Measurements from ENCODE around the gene DDX31. TPM values are rescaled to one million over a fixed set of nuclear protein-coding genes. Genes with fewer than 3 reads are reported as not detected.

The DDX31 gene
- total RNA-seq, 1 experiment from 2014 or later, result 26.2 TPM

GRCh38 chr9:132639322-132639721 lies 30.5 kb downstream of the DDX31 start (continued):
- TF ChIP-seq ZNF423 (CRISPR knock-in tag; IDR thresholded peaks at IDR 0.05) (no peak), SMAD4 (CRISPR knock-in tag; IDR thresholded peaks at IDR 0.05) (no peak), MYBL2 (CRISPR knock-in tag; IDR thresholded peaks at IDR 0.05) (no peak), HMGA2 (CRISPR knock-in tag; IDR thresholded peaks at IDR 0.05) (no peak)

DNA sequence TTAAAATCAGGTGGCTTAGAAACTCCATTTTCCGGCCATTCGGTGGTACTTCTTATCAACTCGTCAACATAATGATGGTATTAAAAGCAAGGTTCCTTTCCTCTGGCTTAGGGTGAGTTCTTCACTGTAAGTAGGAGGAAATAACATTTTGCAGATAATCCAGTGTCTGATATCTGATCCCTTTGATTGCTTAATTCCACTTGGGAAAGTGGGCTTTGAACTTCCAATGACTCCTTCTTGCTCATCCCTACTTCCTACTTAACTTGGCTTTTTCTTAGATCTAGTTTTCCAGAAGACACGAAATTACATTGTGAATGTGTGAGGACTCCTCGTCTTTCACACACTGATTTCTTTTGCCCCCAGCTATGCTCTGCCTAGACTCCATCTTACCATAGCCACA lies 31.5 kb downstream of the DDX31 start:
- CTCF ChIA-PET, result no interaction called here
- no peak for DNase-seq (ENCODE audit: low spot score)
- H3K4me1 Mint-ChIP-seq, result no peaks in the 10 kb centered on the region
- H3K9me3 Mint-ChIP-seq, result no peaks in the 10 kb centered on the region
- H3K27me3 Mint-ChIP-seq (ENCODE audit: low read depth), result no peaks in the 10 kb centered on the region
- POLR2A ChIA-PET, result no interaction called here
- no peak for ATAC-seq
- H3K4me3 Mint-ChIP-seq, result no peak overlapping the region
- H3K27ac Mint-ChIP-seq, result peak overlapping the region; percentile 1; the same call in 1 of the 2 replicates
- peaks cover 34% of the 10 kb centered on the region for H3K36me3 Mint-ChIP-seq
- TF ChIP-seq ZBTB21 (CRISPR knock-in tag; IDR thresholded peaks at IDR 0.05; ENCODE audit: borderline replicate concordance), result no peak
- TF ChIP-seq JAZF1 (CRISPR knock-in tag; IDR thresholded peaks at IDR 0.05), result no peak
- TF ChIP-seq NFYB (CRISPR knock-in tag; conservative IDR thresholded peaks at IDR 0.05; ENCODE audit: low read depth), result no peak
- TF ChIP-seq CBFB (CRISPR knock-in tag; IDR thresholded peaks at IDR 0.05; ENCODE audit: low read depth), result no peak
- no peak for TF ChIP-seq USF1 (CRISPR knock-in tag; IDR thresholded peaks at IDR 0.05)
- no peak for TF ChIP-seq NFATC4 (CRISPR knock-in tag; IDR thresholded peaks at IDR 0.05)
- TF ChIP-seq ZNF423 (CRISPR knock-in tag; IDR thresholded peaks at IDR 0.05), result no peak
- no peak for TF ChIP-seq TP53 (CRISPR knock-in tag; IDR thresholded peaks at IDR 0.05)
- TF ChIP-seq ZNF281 (CRISPR knock-in tag; IDR thresholded peaks at IDR 0.05), result no peak
- TF ChIP-seq GTF2I (CRISPR knock-in tag; conservative IDR thresholded peaks at IDR 0.05), result no peak
- TF ChIP-seq FOXJ3 (CRISPR knock-in tag; IDR thresholded peaks at IDR 0.05; ENCODE audit: borderline replicate concordance), result no peak
- no peak for TF ChIP-seq RELA (CRISPR knock-in tag; IDR thresholded peaks at IDR 0.05; ENCODE audit: borderline replicate concordance)
- TF ChIP-seq ZNF396 (CRISPR knock-in tag; IDR thresholded peaks at IDR 0.05; ENCODE audit: borderline replicate concordance), result no peak
- TF ChIP-seq, protein P1, sequence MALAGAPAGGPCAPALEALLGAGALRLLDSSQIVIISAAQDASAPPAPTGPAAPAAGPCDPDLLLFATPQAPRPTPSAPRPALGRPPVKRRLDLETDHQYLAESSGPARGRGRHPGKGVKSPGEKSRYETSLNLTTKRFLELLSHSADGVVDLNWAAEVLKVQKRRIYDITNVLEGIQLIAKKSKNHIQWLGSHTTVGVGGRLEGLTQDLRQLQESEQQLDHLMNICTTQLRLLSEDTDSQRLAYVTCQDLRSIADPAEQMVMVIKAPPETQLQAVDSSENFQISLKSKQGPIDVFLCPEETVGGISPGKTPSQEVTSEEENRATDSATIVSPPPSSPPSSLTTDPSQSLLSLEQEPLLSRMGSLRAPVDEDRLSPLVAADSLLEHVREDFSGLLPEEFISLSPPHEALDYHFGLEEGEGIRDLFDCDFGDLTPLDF (CRISPR knock-in tag; IDR thresholded peaks at IDR 0.05), result no peak
- TF ChIP-seq, protein P2, sequence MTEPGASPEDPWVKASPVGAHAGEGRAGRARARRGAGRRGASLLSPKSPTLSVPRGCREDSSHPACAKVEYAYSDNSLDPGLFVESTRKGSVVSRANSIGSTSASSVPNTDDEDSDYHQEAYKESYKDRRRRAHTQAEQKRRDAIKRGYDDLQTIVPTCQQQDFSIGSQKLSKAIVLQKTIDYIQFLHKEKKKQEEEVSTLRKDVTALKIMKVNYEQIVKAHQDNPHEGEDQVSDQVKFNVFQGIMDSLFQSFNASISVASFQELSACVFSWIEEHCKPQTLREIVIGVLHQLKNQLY (CRISPR knock-in tag; IDR thresholded peaks at IDR 0.05), result no peak

GRCh38 chr9:132637801-132638200 lies 32.0 kb downstream of the DDX31 start:
- Mint-ChIP-seq H3K27me3 (ENCODE audit: low read depth) (no peaks in the 10 kb centered on the region), H3K9me3 (no peaks in the 10 kb centered on the region), H3K4me1 (no peaks in the 10 kb centered on the region), H3K36me3 (peaks cover 30% of the 10 kb centered on the region), H3K4me3 (no peak overlapping the region), H3K27ac (no peak overlapping the region; the same call in 1 of the 2 replicates)
- no peak for DNase-seq (ENCODE audit: low spot score)
- ChIA-PET POLR2A (no interaction called here), CTCF (no interaction called here)
- ATAC-seq, result no peak
- TF ChIP-seq PRDM15 (CRISPR knock-in tag; IDR thresholded peaks at IDR 0.05), result no peak
- no peak for TF ChIP-seq JUN (CRISPR knock-in tag; IDR thresholded peaks at IDR 0.05)
- TF ChIP-seq, protein P3, sequence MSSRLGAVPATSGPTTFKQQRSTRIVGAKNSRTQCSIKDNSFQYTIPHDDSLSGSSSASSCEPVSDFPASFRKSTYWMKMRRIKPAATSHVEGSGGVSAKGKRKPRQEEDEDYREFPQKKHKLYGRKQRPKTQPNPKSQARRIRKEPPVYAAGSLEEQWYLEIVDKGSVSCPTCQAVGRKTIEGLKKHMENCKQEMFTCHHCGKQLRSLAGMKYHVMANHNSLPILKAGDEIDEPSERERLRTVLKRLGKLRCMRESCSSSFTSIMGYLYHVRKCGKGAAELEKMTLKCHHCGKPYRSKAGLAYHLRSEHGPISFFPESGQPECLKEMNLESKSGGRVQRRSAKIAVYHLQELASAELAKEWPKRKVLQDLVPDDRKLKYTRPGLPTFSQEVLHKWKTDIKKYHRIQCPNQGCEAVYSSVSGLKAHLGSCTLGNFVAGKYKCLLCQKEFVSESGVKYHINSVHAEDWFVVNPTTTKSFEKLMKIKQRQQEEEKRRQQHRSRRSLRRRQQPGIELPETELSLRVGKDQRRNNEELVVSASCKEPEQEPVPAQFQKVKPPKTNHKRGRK (CRISPR knock-in tag; IDR thresholded peaks at IDR 0.05; ENCODE audit: borderline replicate concordance), result no peak
- no peak for TF ChIP-seq ZNF121 (CRISPR knock-in tag; IDR thresholded peaks at IDR 0.05)
- no peak for TF ChIP-seq FOXP4 (CRISPR knock-in tag; IDR thresholded peaks at IDR 0.05)

All from WTC11 (cell line).